Liver (tissue), 2 donors: ENCODE data around the gene ARHGAP10.

Experiments used
- CTCF ChIP-seq: fragments of 150-350 bp; IDR thresholded peaks from 2 replicates; pipeline ENCODE4 v1.5.1; 2017; ENCODE audit warnings: improper control_type of control experiment, low read depth, low read length; ENCODE audit not compliant: missing input control
- REST ChIP-seq: IDR thresholded peaks from 2 replicates; pipeline ENCODE4 v1.6.1; 2016; ENCODE audit warnings: antibody characterized with exemption, mild to moderate bottlenecking
- donor health status: healthy.

GRCh38 chr4:147730333-147730732 lies 1.6 kb upstream of the ARHGAP10 start:
- no peak for TF ChIP-seq CTCF
- no peak for TF ChIP-seq REST
